ENCODE data around the gene ANXA7.
A peak's percentile ranks its signal among the peaks of the same experiment; 100 is the strongest.
"Not testable (repeated sequence)": the region's sequence is repeated elsewhere in the genome, so short reads cannot be mapped to it uniquely, and the experiment has no call there.

ANXA7 gene

DNA sequence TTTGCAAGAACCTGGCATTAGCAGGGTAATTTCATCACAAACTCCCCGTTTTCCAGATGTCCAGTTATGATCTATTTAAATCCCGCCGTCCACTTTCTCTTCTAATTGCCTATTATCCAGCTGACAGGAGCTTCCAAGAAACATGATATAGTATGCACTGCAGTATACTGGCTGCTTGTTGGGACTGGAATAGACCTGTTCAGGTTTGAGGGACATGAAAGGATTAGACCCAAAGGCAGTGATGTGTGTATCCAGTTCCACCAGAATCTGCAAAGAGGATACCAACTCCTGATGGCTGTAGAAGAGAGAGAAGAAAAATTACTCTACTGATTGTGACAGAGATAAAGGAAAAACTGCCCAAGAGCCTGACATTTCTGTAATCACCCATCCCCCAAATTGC lies 10.6 kb upstream of the ANXA7 start:
- TF ChIP-seq ZNF274 (IDR thresholded peaks at IDR 0.05; ENCODE audit: low read depth, low read length): no peak
- H3K4me3 ChIP-seq (ENCODE audit: low read length): no peak overlapping the region

- TF ChIP-seq ZNF274 (IDR thresholded peaks at IDR 0.05; ENCODE audit: low read depth, low read length): no peak
- H3K4me3 ChIP-seq (ENCODE audit: low read length): no peak overlapping the region
Observed at GRCh38 chr10:73423309-73423708, 9.5 kb upstream of the ANXA7 start.

GRCh38 chr10:73416571-73416970 lies 2.7 kb upstream of the ANXA7 start:
- no peak for TF ChIP-seq ZNF274 (IDR thresholded peaks at IDR 0.05; ENCODE audit: low read depth, low read length)
- no peak overlapping the region for H3K4me3 ChIP-seq (ENCODE audit: low read length)

DNA sequence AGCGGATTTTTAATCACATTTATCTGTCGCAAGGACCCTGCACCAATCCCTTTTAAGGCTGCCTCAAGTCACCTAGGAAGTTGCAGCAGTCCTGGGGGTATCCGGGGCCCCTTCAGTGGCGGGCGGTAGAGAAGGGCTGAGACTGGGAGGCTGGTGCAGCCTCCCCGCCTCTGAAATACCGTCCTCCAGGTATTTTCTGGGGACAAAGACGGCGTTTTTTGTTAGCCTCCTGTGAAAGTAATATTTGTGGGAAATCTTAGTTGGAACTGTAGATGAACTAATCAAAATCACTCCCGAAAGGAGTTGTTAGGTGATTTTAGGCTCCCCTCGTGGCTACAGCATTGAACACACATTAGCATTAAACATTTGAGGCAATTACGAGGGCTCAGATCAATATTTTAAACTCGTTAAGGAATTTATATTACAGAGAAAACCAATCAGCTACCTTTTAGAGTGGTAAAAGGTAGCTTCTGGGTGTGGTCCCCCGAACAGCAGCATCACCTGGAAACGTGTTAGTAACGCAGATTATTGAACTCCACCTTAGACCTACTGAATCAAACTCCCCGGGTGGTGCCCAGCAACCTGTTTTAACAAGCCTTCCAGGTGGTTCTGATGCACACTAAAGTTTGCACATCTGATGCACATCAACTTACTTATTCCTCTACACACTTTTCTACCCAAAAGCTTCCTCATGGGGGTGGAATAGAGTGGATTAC lies 530 bp upstream of the ANXA7 start:
- H3K4me3 ChIP-seq (ENCODE audit: low read length): peak overlapping the region; percentile 98
- TF ChIP-seq ZNF274 (IDR thresholded peaks at IDR 0.05; ENCODE audit: low read depth, low read length): no peak

DNA sequence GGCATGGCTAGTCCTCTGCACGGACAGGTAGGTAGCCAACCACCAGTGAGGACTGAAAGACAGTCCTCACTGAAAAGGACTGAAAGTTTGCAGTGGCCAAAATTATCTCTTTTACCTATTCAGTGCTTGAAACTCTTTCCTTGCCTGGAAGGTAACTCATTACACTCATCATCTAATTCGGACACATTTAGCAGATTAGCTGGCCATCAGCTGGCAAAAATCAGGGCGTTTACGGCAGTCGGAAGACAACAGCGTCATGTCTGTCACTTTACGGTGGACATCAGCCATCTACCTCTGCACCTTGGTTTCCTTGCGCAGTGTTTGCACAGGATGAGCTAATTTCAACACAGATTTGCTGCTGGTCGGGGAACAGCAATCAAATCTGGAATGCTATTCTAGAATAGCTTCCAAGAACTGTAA lies 740 bp downstream of the ANXA7 start:
- no peak for TF ChIP-seq ZNF274 (IDR thresholded peaks at IDR 0.05; ENCODE audit: low read depth, low read length)
- H3K4me3 ChIP-seq (ENCODE audit: low read length): peak overlapping the region; percentile 98

- TF ChIP-seq ZNF274 (IDR thresholded peaks at IDR 0.05; ENCODE audit: low read depth, low read length): no peak
- H3K4me3 ChIP-seq (ENCODE audit: low read length): no peak overlapping the region
Observed at GRCh38 chr10:73410897-73411296, 3.0 kb downstream of the ANXA7 start.

GRCh38 chr10:73408978-73409521 lies 4.8 kb downstream of the ANXA7 start:
- H3K4me3 ChIP-seq (ENCODE audit: low read length): no peak overlapping the region
- TF ChIP-seq ZNF274 (IDR thresholded peaks at IDR 0.05; ENCODE audit: low read depth, low read length): no peak

- no peak overlapping the region for H3K4me3 ChIP-seq (ENCODE audit: low read length)
- TF ChIP-seq ZNF274 (IDR thresholded peaks at IDR 0.05; ENCODE audit: low read depth, low read length): no peak
Observed at GRCh38 chr10:73408061-73408460, 5.8 kb downstream of the ANXA7 start.

DNA sequence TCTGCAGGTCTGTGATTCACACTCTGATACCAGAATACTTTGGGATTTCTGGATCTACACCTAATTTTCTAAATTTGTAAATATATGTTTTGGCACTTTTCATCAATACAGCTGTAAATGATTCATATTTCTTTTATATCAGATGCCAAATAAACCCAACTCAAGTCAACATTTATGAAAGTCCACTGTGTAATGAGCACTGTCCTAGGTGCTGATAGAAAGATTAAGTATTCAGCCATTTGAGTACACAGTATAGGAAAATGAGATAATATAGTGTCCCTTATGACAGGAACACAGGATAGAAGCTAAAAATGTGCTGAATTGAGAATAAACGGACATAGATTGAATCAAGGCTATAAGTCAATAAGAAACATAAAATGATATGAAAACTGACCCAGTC lies 6.4 kb downstream of the ANXA7 start:
- no peak for TF ChIP-seq ZNF274 (IDR thresholded peaks at IDR 0.05; ENCODE audit: low read depth, low read length)
- H3K4me3 ChIP-seq (ENCODE audit: low read length): no peak overlapping the region

DNA sequence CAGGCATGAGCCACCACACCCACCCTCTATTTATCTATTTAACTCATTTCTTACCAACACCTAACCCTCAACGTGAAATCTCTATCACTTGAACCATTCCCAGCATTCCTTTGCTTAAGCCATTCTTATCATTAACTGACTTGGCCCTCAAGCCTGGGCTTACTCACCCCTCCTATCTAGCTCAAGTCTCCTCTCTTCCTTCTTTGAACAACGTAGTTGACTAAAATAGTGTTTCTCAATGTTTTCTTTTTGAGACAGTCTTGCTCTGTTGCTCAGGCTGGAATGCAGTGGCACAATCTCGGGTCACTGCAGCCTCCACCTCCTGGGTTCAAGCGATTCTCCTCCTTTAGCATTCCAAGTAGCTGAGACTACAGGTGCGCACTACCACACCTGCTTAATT lies 7.0 kb downstream of the ANXA7 start:
- TF ChIP-seq ZNF274 (IDR thresholded peaks at IDR 0.05; ENCODE audit: low read depth, low read length): no peak
- no peak overlapping the region for H3K4me3 ChIP-seq (ENCODE audit: low read length)

- TF ChIP-seq ZNF274 (IDR thresholded peaks at IDR 0.05; ENCODE audit: low read depth, low read length): no peak
- H3K4me3 ChIP-seq (ENCODE audit: low read length): no peak overlapping the region
Observed at GRCh38 chr10:73405556-73405955, 8.3 kb downstream of the ANXA7 start.

GRCh38 chr10:73404690-73405089 lies 9.2 kb downstream of the ANXA7 start:
- no peak for TF ChIP-seq ZNF274 (IDR thresholded peaks at IDR 0.05; ENCODE audit: low read depth, low read length)
- H3K4me3 ChIP-seq (ENCODE audit: low read length): no peak overlapping the region

GRCh38 chr10:73401636-73402035 lies 12.2 kb downstream of the ANXA7 start:
- no peak overlapping the region for H3K4me3 ChIP-seq (ENCODE audit: low read length)
- TF ChIP-seq ZNF274 (IDR thresholded peaks at IDR 0.05; ENCODE audit: low read depth, low read length): no peak

GRCh38 chr10:73399063-73399462 lies 14.8 kb downstream of the ANXA7 start:
- H3K4me3 ChIP-seq (ENCODE audit: low read length): no peak overlapping the region
- no peak for TF ChIP-seq ZNF274 (IDR thresholded peaks at IDR 0.05; ENCODE audit: low read depth, low read length)

DNA sequence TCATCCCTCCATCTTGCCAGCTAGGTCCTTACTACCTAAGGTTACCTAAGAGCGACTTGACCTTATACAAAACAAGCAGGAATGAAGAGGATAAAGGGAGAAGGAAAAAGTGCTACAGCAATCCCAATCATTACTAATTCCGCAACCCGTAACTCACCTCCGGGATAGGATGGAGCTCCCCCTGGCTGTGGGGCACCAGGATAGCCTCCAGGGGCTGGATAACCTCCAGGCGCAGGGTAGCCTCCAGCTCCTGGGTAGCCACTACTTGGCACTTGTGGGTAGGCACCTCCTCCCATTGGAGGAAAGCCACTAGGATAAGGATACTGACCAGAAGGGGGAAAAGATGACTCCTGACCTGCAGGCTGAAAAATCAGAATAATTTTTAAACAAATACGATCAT lies 15.8 kb downstream of the ANXA7 start:
- no peak overlapping the region for H3K4me3 ChIP-seq (ENCODE audit: low read length)
- no peak for TF ChIP-seq ZNF274 (IDR thresholded peaks at IDR 0.05; ENCODE audit: low read depth, low read length)

GRCh38 chr10:73394325-73394724 lies 19.5 kb downstream of the ANXA7 start:
- not testable (repeated sequence) for H3K4me3 ChIP-seq (ENCODE audit: low read length)
